ENCODE measurements around the gene IFNGR2.

GRCh38 chr21:33432496-33432895, 29.3 kb downstream of the IFNGR2 start:
- no peak for TF ChIP-seq CTCF (IDR thresholded peaks at IDR 0.05)
- TF ChIP-seq POLR2A (IDR thresholded peaks at IDR 0.05), result no peak
